Liver (tissue), 9 donors: ENCODE measurements around the gene JPT2. TPM values are rescaled to one million over a fixed set of nuclear protein-coding genes. Genes with fewer than 3 reads are reported as not detected.

Experiments used
- DNase-seq: peaks from one replicate; pipeline ENCODE4 v3.0.0-alpha.2; 2017; ENCODE audit warnings: low spot score
- H3K27ac ChIP-seq, 2 donors: one replicate each; pipeline ENCODE4 v1.7.0; 2013; ENCODE audit warnings: inconsistent platforms in 2 of 2, low read length in 2 of 2, control low read depth in 1 of 2, low read depth in 1 of 2, mild to moderate bottlenecking in 1 of 2
- H3K27me3 ChIP-seq, 4 donors: one replicate each; pipeline versions ENCODE4 v1.6.1 to v1.7.0; 2013; ENCODE audit warnings: low read length in 3 of 4, inconsistent platforms in 1 of 4, mild to moderate bottlenecking in 1 of 4, moderate library complexity in 1 of 4; ENCODE audit not compliant: control insufficient read depth in 4 of 4, insufficient read depth in 4 of 4
- H3K36me3 ChIP-seq, 4 donors: one replicate each; pipeline versions ENCODE4 v1.6.1 to v1.7.0; 2013; ENCODE audit warnings: low read length in 3 of 4, mild to moderate bottlenecking in 3 of 4, low read depth in 1 of 4, moderate library complexity in 1 of 4; ENCODE audit not compliant: control insufficient read depth in 4 of 4, insufficient read depth in 3 of 4
- H3K4me1 ChIP-seq, 4 donors: one replicate each; pipeline versions ENCODE4 v1.6.1 to v1.7.0; 2013; ENCODE audit warnings: low read length in 3 of 4, mild to moderate bottlenecking in 3 of 4, moderate library complexity in 1 of 4; ENCODE audit not compliant: control insufficient read depth in 4 of 4, insufficient read depth in 4 of 4
- H3K4me3 ChIP-seq, 3 donors: one replicate each; pipeline versions ENCODE4 v1.6.1 to v1.7.0; 2013; ENCODE audit warnings: low read length in 3 of 3, control low read depth in 1 of 3, low read depth in 1 of 3, mild to moderate bottlenecking in 1 of 3
- H3K9ac ChIP-seq, 2 donors: one replicate each; pipeline ENCODE4 v1.7.0; 2013; ENCODE audit warnings: low read length in 2 of 2, mild to moderate bottlenecking in 2 of 2, moderate library complexity in 2 of 2, control low read depth in 1 of 2, low read depth in 1 of 2
- H3K9me3 ChIP-seq, 4 donors: one replicate each; pipeline versions ENCODE4 v1.6.1 to v1.7.0; 2013; ENCODE audit warnings: low read length in 3 of 4; ENCODE audit not compliant: control insufficient read depth in 4 of 4
- EGR1 ChIP-seq, 2 donors: IDR thresholded peaks; 2 replicates each; pipeline ENCODE4 v1.6.1; 2016 to 2018; ENCODE audit warnings: antibody characterized with exemption in 2 of 2, low read depth in 2 of 2
- FOXA1 ChIP-seq: IDR thresholded peaks from 2 replicates; pipeline ENCODE4 v1.6.1; 2016; ENCODE audit warnings: antibody characterized with exemption
- FOXA2 ChIP-seq: IDR thresholded peaks from 2 replicates; pipeline ENCODE4 v1.6.1; 2016; ENCODE audit warnings: antibody characterized with exemption
- GABPA ChIP-seq, 2 donors: IDR thresholded peaks in 1 of 2; conservative IDR thresholded peaks in 1 of 2; 2 replicates each; pipeline ENCODE4 v1.6.1; 2016; ENCODE audit warnings: antibody characterized with exemption in 2 of 2, mild to moderate bottlenecking in 1 of 2, moderate library complexity in 1 of 2
- HNF4A ChIP-seq, 2 donors: conservative IDR thresholded peaks; 2 replicates each; pipeline ENCODE4 v1.6.1; 2016; ENCODE audit warnings: antibody characterized with exemption in 2 of 2, mild to moderate bottlenecking in 2 of 2
- HNF4G ChIP-seq: IDR thresholded peaks from 2 replicates; pipeline ENCODE4 v1.6.1; 2016; ENCODE audit warnings: antibody characterized with exemption
- JUND ChIP-seq, 2 donors: IDR thresholded peaks; 2 replicates each; pipeline ENCODE4 v1.6.1; 2016; ENCODE audit warnings: antibody characterized with exemption in 2 of 2
- NR2F2 ChIP-seq: IDR thresholded peaks from 2 replicates; pipeline ENCODE4 v1.6.1; 2016; ENCODE audit warnings: antibody characterized with exemption
- RAD21 ChIP-seq, 2 donors: IDR thresholded peaks; 2 replicates each; pipeline ENCODE4 v1.6.1; 2016; ENCODE audit warnings: antibody characterized with exemption in 2 of 2, mild to moderate bottlenecking in 2 of 2
- RXRA ChIP-seq, 2 donors: IDR thresholded peaks; 2 replicates each; pipeline ENCODE4 v1.6.1; 2017 to 2018; ENCODE audit warnings: antibody characterized with exemption in 2 of 2, mild to moderate bottlenecking in 1 of 2
- SP1 ChIP-seq: IDR thresholded peaks from 2 replicates; pipeline ENCODE4 v1.6.1; 2018; ENCODE audit warnings: antibody characterized with exemption, mild to moderate bottlenecking
- TAF1 ChIP-seq: conservative IDR thresholded peaks from 2 replicates; pipeline ENCODE4 v1.6.1; 2016; ENCODE audit warnings: antibody characterized with exemption, mild to moderate bottlenecking
- YY1 ChIP-seq: IDR thresholded peaks from 2 replicates; pipeline ENCODE4 v1.6.1; 2016; ENCODE audit warnings: antibody characterized with exemption, mild to moderate bottlenecking
- ZBTB33 ChIP-seq: IDR thresholded peaks from 2 replicates; pipeline ENCODE4 v1.6.1; 2016; ENCODE audit warnings: antibody characterized with exemption
- WGBS: extraction: QIAGEN DNeasy Blood & Tissue Kit; methylation state at CpG from one replicate; pipeline ENCODE4 v1.1.7; 2013; 5-methylcytosine and 5-hydroxymethylcytosine counted together
- polyA plus RNA-seq, 2 donors: library from polyadenylated mRNA; stranded (reverse) in 1 of 2; unstranded in 1 of 2; fragments of 200-250 nt in 1 of 2; fragments of >200 nt in 1 of 2; fragmentation: Nextera tagmentation in 1 of 2; extraction: Ambion mirVana in 1 of 2; gene quantifications; one replicate each; pipeline versions ENCODE4 v1.2.1 to v1.2.3, GENCODE V29; 2013 to 2015
- total RNA-seq, 2 donors: library from RNA; depleted of rRNA; stranded (reverse); fragments of >200 nt; gene quantifications; one replicate each; pipeline ENCODE4 v1.2.3, GENCODE V29; 2014
- TF ChIP-seq, protein P1 (sequence below): IDR thresholded peaks from 2 replicates; pipeline ENCODE4 v1.6.1; 2016; ENCODE audit warnings: antibody characterized with exemption
- TF ChIP-seq, protein P2 (sequence below): IDR thresholded peaks from 2 replicates; pipeline ENCODE4 v1.6.1; 2016; ENCODE audit warnings: antibody characterized with exemption
- TF ChIP-seq, protein P3 (sequence below): IDR thresholded peaks from 2 replicates; pipeline ENCODE4 v1.6.1; 2016; ENCODE audit warnings: antibody characterized with exemption, mild to moderate bottlenecking
- TF ChIP-seq, protein P4 (sequence below): fragments of 150-350 bp; IDR thresholded peaks from 2 replicates; pipeline ENCODE4 v1.5.1; 2017; ENCODE audit warnings: improper control_type of control experiment, low read depth, low read length; ENCODE audit not compliant: missing input control
- donor health status: healthy.
- donor health status: healthy.
- donor health status: healthy.
- donor health status: healthy.
- donor health status: healthy.

JPT2 gene
- total and polyA plus RNA-seq, 4 donors = 7.4 to 32.6 (median 28.4) TPM

DNA sequence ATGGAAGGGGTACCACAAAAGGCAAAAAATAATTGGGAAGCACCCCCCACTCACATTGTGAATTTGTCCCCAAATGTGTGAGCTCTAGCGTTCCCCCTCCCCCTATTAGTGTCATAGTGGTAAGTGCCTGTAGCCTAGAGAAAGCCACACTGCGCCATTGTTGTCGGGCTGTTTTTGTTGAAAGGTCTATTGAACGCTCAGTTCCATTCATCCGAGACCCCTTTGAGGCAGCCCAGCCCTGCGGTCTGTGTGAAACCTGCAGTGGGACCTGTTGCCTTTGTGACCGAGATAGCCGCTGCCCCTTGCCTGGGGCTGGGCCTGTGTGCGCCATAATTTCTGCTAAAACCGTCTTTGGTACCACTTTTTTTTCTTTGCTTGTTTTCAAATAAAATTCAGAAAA lies 3.0 kb downstream of the JPT2 start (continued):
- TF ChIP-seq EGR1 (IDR thresholded peaks at IDR 0.05; ENCODE audit: low read depth in 2 of 2) (no peak), NR2F2 (no peak), FOXA1 (no peak), TAF1 (no peak), SP1 (no peak)
- TF ChIP-seq, protein P1, sequence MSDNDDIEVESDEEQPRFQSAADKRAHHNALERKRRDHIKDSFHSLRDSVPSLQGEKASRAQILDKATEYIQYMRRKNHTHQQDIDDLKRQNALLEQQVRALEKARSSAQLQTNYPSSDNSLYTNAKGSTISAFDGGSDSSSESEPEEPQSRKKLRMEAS = no peak

GRCh38 chr16:1687427-1688316 lies 9.6 kb downstream of the JPT2 start:
- peak overlapping the region; percentile 47 to 68 for H3K27ac ChIP-seq

DNA sequence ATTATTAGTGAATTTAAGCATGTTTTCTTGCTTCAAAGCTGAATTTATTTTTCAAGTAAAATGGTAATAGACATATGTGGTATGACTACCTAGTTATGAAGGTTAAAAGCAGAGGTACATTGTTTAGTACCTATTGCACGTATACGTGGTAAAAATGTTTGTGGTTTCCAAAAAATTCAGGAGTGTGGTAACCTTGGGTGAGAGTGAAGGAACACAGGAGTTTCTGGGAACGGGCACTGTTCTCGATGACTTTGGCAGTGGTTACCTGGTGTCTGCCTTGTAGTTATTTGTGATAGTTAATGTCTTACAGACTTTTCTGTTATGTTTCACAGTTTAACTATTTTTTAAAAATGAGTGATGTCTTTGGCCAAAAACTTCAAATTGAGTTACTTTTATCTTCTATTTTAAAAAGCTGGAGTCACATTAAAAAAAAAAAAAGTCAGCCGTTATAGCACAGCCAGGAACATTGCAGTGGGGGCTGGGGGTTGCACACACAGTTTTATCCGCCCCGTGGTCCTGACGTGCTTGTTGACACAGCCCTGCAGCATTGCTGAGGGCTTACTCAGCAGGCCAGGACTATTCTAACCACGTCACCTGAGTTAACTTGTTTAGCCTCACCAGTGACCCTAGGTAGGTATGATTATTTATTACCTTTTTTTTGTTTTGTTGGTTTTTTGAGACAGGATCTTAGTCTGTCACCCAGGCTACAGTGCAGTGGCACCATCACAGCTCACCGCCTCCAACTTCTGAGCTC lies 10.9 kb downstream of the JPT2 start:
- Histone ChIP-seq H3K27me3 (no peaks in the 10 kb centered on the region), H3K27ac (peak overlapping the region; percentile 47 to 68), H3K4me1 (peaks cover 0 to 9% (median 6%) of the 10 kb centered on the region in 4 donors), H3K36me3 (peaks cover 15 to 44% (median 31%) of the 10 kb centered on the region in 4 donors), H3K9ac (peak overlapping the region in 1 of 2 donors; percentile 73), H3K4me3 (no peak overlapping the region), H3K9me3 (no peaks in the 10 kb centered on the region)
- 52% methylated on average over 10 of the region's 10 CpGs for WGBS
- TF ChIP-seq FOXA1 (peak; percentile 72), FOXA2 (peak; percentile 88), JUND (IDR thresholded peaks at IDR 0.05) (peak; percentile 48 to 56), RAD21 (IDR thresholded peaks at IDR 0.05) (no peak), YY1 (no peak), HNF4A (conservative IDR thresholded peaks at IDR 0.05) (no peak), GABPA (IDR thresholded peaks at IDR 0.05 in 1 of 2, conservative IDR thresholded peaks at IDR 0.05 in 1 of 2) (no peak), SP1 (peak; percentile 33), NR2F2 (no peak), RXRA (IDR thresholded peaks at IDR 0.05) (peak in 1 of 2 donors; percentile 35), TAF1 (no peak), EGR1 (IDR thresholded peaks at IDR 0.05; ENCODE audit: low read depth in 2 of 2) (no peak), HNF4G (no peak), ZBTB33 (no peak)
- TF ChIP-seq, protein P2, sequence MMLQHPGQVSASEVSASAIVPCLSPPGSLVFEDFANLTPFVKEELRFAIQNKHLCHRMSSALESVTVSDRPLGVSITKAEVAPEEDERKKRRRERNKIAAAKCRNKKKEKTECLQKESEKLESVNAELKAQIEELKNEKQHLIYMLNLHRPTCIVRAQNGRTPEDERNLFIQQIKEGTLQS = peak; percentile 44
- TF ChIP-seq, protein P3, sequence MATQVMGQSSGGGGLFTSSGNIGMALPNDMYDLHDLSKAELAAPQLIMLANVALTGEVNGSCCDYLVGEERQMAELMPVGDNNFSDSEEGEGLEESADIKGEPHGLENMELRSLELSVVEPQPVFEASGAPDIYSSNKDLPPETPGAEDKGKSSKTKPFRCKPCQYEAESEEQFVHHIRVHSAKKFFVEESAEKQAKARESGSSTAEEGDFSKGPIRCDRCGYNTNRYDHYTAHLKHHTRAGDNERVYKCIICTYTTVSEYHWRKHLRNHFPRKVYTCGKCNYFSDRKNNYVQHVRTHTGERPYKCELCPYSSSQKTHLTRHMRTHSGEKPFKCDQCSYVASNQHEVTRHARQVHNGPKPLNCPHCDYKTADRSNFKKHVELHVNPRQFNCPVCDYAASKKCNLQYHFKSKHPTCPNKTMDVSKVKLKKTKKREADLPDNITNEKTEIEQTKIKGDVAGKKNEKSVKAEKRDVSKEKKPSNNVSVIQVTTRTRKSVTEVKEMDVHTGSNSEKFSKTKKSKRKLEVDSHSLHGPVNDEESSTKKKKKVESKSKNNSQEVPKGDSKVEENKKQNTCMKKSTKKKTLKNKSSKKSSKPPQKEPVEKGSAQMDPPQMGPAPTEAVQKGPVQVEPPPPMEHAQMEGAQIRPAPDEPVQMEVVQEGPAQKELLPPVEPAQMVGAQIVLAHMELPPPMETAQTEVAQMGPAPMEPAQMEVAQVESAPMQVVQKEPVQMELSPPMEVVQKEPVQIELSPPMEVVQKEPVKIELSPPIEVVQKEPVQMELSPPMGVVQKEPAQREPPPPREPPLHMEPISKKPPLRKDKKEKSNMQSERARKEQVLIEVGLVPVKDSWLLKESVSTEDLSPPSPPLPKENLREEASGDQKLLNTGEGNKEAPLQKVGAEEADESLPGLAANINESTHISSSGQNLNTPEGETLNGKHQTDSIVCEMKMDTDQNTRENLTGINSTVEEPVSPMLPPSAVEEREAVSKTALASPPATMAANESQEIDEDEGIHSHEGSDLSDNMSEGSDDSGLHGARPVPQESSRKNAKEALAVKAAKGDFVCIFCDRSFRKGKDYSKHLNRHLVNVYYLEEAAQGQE = peak; percentile 23
- TF ChIP-seq, protein P1 = no peak
- TF ChIP-seq, protein P4, sequence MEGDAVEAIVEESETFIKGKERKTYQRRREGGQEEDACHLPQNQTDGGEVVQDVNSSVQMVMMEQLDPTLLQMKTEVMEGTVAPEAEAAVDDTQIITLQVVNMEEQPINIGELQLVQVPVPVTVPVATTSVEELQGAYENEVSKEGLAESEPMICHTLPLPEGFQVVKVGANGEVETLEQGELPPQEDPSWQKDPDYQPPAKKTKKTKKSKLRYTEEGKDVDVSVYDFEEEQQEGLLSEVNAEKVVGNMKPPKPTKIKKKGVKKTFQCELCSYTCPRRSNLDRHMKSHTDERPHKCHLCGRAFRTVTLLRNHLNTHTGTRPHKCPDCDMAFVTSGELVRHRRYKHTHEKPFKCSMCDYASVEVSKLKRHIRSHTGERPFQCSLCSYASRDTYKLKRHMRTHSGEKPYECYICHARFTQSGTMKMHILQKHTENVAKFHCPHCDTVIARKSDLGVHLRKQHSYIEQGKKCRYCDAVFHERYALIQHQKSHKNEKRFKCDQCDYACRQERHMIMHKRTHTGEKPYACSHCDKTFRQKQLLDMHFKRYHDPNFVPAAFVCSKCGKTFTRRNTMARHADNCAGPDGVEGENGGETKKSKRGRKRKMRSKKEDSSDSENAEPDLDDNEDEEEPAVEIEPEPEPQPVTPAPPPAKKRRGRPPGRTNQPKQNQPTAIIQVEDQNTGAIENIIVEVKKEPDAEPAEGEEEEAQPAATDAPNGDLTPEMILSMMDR = no peak
- DNase-seq = no peak

More at GRCh38 chr16:1687427-1688316, 9.6 kb downstream of the JPT2 start:
- Histone ChIP-seq H3K4me1 (peaks cover 0 to 9% (median 6%) of the 10 kb centered on the region in 4 donors), H3K4me3 (no peak overlapping the region), H3K27me3 (no peaks in the 10 kb centered on the region), H3K9me3 (no peaks in the 10 kb centered on the region), H3K9ac (no peak overlapping the region), H3K36me3 (peaks cover 8 to 38% (median 19%) of the 10 kb centered on the region in 4 donors)
- 90% methylated on average over 17 of the region's 17 CpGs for WGBS
- TF ChIP-seq, protein P1 = no peak
- TF ChIP-seq JUND (IDR thresholded peaks at IDR 0.05) = no peak
- TF ChIP-seq FOXA1 = no peak
- no peak for TF ChIP-seq YY1
- no peak for DNase-seq
